ENCODE measurements around the gene SCP2.
A peak's percentile ranks its signal among the peaks of the same experiment; 100 is the strongest.
"Not testable (repeated sequence)": the region's sequence is repeated elsewhere in the genome, so short reads cannot be mapped to it uniquely, and the experiment has no call there.

Gene SCP2

GRCh38 chr1:52917156-52917555 is 9.9 kb upstream of the SCP2 start:
- no peak for DNase-seq

- DNase-seq = no peak
These were observed 9.5 kb upstream of the SCP2 start for GRCh38 chr1:52917581-52917980.

GRCh38 chr1:52918201-52918600 is 8.9 kb upstream of the SCP2 start:
- DNase-seq = no peak

GRCh38 chr1:52919051-52919722 is 7.9 kb upstream of the SCP2 start:
- no peak for DNase-seq

GRCh38 chr1:52919723-52920483 is 7.2 kb upstream of the SCP2 start:
- no peak for DNase-seq

GRCh38 chr1:52920791-52921291 is 6.2 kb upstream of the SCP2 start:
- DNase-seq = no peak

- DNase-seq = no peak
These were observed 1.5 kb upstream of the SCP2 start for GRCh38 chr1:52925571-52926005.

GRCh38 chr1:52926864-52927211 is 238 bp upstream of the SCP2 start:
- DNase-seq = no peak

GRCh38 chr1:52928015-52928404 is 934 bp downstream of the SCP2 start:
- no peak for DNase-seq

- no peak for DNase-seq
These were observed 1.9 kb downstream of the SCP2 start for GRCh38 chr1:52929019-52929418.

- no peak for DNase-seq
These were observed 10.5 kb downstream of the SCP2 start for GRCh38 chr1:52937433-52938182.

GRCh38 chr1:52938183-52938451 is 11.0 kb downstream of the SCP2 start:
- DNase-seq = no peak

GRCh38 chr1:52943876-52944416 is 16.9 kb downstream of the SCP2 start:
- no peak for DNase-seq

- DNase-seq = no peak
These were observed 17.5 kb downstream of the SCP2 start for GRCh38 chr1:52944566-52944965.

- no peak for DNase-seq
These were observed 20.4 kb downstream of the SCP2 start for GRCh38 chr1:52947490-52947889.

- DNase-seq = not testable (repeated sequence)
These were observed 22.5 kb downstream of the SCP2 start for GRCh38 chr1:52949602-52950001.

- DNase-seq = no peak
These were observed 25.0 kb downstream of the SCP2 start for GRCh38 chr1:52952112-52952511.

GRCh38 chr1:52955129-52955970 is 28.3 kb downstream of the SCP2 start:
- peak; percentile 19 for DNase-seq

GRCh38 chr1:52963101-52963500 is 36.0 kb downstream of the SCP2 start:
- no peak for DNase-seq

GRCh38 chr1:52967666-52968065 is 40.6 kb downstream of the SCP2 start:
- DNase-seq = no peak

GRCh38 chr1:52969234-52969633 is 42.2 kb downstream of the SCP2 start:
- not testable (repeated sequence) for DNase-seq

- no peak for DNase-seq
These were observed 43.1 kb downstream of the SCP2 start for GRCh38 chr1:52970149-52970548.

- DNase-seq = no peak
These were observed 46.8 kb downstream of the SCP2 start for GRCh38 chr1:52973841-52974240.
